Occipital lobe (tissue), 2 donors: ENCODE results near the gene KIR2DL3. TPM values are rescaled to one million over a fixed set of nuclear protein-coding genes. Genes with fewer than 3 reads are reported as not detected.
"Not testable (repeated sequence)": the region's sequence is repeated elsewhere in the genome, so short reads cannot be mapped to it uniquely, and the experiment has no call there.

Experiments
- DNase-seq: peaks from one replicate; lab custom pipeline; 2025; lab: John Stamatoyannopoulos, UW
- total RNA-seq: library from RNA; depleted of rRNA; stranded (reverse); fragments of >200 nt; gene quantifications from one replicate; pipeline ENCODE4 v1.2.3, GENCODE V29; 2014

KIR2DL3 gene
- not detected for total RNA-seq

GRCh38 chr19:54738306-54738705 is at the start of gene KIR2DL3:
TSS of gene KIR2DL3 (plus strand) at chr19:54738513. CDS start at chr19:54738546, 33 bp downstream.
- DNase-seq: not testable (repeated sequence)

GRCh38 chr19:54691582-54692297 is 46.6 kb upstream of the KIR2DL3 start:
- DNase-seq: no peak

- no peak for DNase-seq
Measured at GRCh38 chr19:54692298-54692615, 46.1 kb upstream of the KIR2DL3 start.

GRCh38 chr19:54694648-54695047 is 43.7 kb upstream of the KIR2DL3 start:
- DNase-seq: no peak

GRCh38 chr19:54696117-54696548 is 42.2 kb upstream of the KIR2DL3 start:
- DNase-seq: no peak

- no peak for DNase-seq
Measured at GRCh38 chr19:54696766-54697165, 41.5 kb upstream of the KIR2DL3 start.

- DNase-seq: not testable (repeated sequence)
Measured at GRCh38 chr19:54697716-54698115, 40.6 kb upstream of the KIR2DL3 start.

- DNase-seq: no peak
Measured at GRCh38 chr19:54704928-54705327, 33.4 kb upstream of the KIR2DL3 start.

- no peak for DNase-seq
Measured at GRCh38 chr19:54707962-54708361, 30.4 kb upstream of the KIR2DL3 start.

- no peak for DNase-seq
Measured at GRCh38 chr19:54708781-54709180, 29.5 kb upstream of the KIR2DL3 start.

GRCh38 chr19:54709212-54709948 is 28.9 kb upstream of the KIR2DL3 start:
- no peak for DNase-seq

- not testable (repeated sequence) for DNase-seq
Measured at GRCh38 chr19:54709956-54710355, 28.4 kb upstream of the KIR2DL3 start.

GRCh38 chr19:54724142-54724541 is 14.2 kb upstream of the KIR2DL3 start, which contains the start of gene KIR3DL3:
TSS of gene KIR3DL3 (plus strand) at chr19:54724442. CDS start at chr19:54724497, 55 bp downstream.
- no peak for DNase-seq

- DNase-seq: no peak
Measured at GRCh38 chr19:54724644-54725043, 13.7 kb upstream of the KIR2DL3 start.

GRCh38 chr19:54725321-54725720 is 13.0 kb upstream of the KIR2DL3 start:
- no peak for DNase-seq

- DNase-seq: no peak
Measured at GRCh38 chr19:54727562-54727961, 10.8 kb upstream of the KIR2DL3 start.

- DNase-seq: no peak
Measured at GRCh38 chr19:54728167-54728566, 10.1 kb upstream of the KIR2DL3 start.

- no peak for DNase-seq
Measured at GRCh38 chr19:54729416-54730188, 8.7 kb upstream of the KIR2DL3 start.

- DNase-seq: no peak
Measured at GRCh38 chr19:54731191-54731590, 7.1 kb upstream of the KIR2DL3 start.

GRCh38 chr19:54738715-54739114 is 402 bp downstream of the KIR2DL3 start:
- no peak for DNase-seq

GRCh38 chr19:54739587-54740497 is 1.5 kb downstream of the KIR2DL3 start:
- DNase-seq: no peak
